Frontal cortex (tissue), 4 donors: Measurements from ENCODE around the gene PROSER2. TPM values are rescaled to one million over a fixed set of nuclear protein-coding genes. Genes with fewer than 3 reads are reported as not detected.

Experiments
- DNase-seq, 2 donors: peaks; one replicate each; pipeline ENCODE4 v3.0.0; 2012; ENCODE audit warnings: low spot score in 2 of 2
- FAIRE-seq: peaks from 2 replicates; lab custom pipeline; 2012; peaks lifted over from hg19 to GRCh38; lab: Jason Lieb, UNC
- total RNA-seq: library from RNA; depleted of rRNA; stranded (reverse); fragments of >200 nt; gene quantifications from one replicate; pipeline ENCODE4 v1.2.3, GENCODE V29; 2014
- donor health status: control.
- donor health status: control.
- donor health status: control.

Gene PROSER2
- total RNA-seq, 1 donor from 2014 or later: 0.41 TPM

DNA sequence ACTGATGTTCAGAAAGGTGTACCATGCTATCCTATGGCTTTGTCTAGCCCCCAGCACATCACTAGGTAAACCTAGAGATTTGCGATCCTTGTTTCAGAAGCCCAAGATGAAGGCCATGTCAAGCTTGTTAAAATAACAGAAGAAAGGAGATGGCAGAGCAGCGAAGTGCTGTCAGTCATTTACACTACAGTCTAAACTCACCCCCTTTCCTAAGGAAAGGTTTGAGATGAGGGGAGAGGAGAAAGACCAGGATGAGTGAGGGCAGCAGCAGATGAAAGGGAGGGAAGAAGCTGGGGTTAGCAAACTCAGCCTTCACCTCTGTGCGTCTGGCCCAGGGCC lies 74.8 kb downstream of the PROSER2 start:
- DNase-seq: no peak

DNA sequence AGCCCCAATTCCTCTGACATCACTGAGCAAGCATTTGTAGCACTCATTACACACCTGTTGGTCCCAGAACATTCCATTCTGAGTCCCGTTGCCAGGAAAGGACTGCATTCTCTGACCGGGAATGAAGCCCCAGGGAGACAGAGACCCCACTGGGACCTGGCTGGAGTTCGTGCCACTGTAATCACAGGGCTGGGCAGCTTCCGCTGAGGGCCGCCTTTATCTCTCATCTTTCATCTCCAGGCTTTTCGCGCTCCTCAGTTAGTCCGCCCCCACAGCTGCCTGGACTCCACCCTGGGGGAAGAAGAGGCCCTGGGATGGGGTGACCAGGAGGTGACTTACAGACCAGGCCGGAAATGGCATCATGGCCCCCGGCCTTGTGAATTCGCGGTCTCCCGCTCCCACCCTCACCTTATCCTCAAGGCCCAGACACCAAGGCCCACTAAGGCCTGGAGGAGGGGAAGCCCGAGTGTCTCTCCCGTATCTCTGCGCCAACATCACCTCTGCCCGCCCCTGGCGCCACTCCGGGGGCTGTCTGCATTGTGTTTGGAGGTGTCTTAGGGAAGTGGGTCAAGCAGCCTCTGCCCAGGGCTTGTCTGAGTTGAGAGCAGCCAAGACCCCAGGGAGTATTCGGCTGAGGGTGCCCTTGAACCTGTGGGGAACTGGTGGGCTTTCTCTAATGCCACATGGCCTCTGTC lies 75.4 kb downstream of the PROSER2 start:
- no peak for FAIRE-seq
- no peak for DNase-seq

More for the DNA sequence above, 74.8 kb downstream of the PROSER2 start:
- no peak for FAIRE-seq

DNA sequence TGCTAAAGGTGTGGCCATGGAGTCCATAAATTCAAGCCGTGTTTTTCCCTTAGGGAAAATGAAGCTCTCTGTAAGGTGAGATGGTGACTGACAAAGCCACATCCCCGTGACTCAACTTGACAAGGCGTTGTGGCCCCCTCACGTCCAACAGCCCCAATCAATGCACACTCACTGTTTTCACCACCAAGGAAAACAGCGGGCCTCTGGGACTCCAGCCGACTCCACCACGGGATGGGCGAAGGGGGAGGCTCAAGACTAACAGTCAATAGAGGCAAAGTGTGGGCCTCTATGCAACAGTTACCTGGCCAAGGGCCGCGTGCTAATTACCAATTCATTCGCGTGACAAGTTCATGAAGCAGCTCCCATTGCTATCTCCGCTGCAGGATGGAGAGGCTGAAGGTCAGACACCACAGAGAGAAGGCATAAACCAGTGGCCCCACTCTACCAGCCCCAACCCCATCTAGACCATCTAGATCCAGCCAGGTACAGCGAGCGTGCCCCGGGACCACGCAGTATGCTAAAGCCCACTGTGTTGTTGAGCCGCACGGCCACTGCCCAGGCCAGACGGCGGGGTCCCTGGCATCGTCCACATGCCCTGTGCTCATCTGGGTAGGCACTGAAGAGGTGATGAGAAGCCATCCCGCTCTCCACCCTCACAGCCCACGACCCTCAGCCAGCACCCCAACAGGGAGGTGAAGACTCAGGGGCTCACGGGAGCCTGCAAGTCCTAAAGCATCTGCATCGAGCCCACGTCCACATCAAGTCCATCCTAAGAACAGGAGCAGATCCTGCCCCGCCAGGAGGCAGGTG lies 76.1 kb downstream of the PROSER2 start:
- DNase-seq (no peak), FAIRE-seq (no peak)

DNA sequence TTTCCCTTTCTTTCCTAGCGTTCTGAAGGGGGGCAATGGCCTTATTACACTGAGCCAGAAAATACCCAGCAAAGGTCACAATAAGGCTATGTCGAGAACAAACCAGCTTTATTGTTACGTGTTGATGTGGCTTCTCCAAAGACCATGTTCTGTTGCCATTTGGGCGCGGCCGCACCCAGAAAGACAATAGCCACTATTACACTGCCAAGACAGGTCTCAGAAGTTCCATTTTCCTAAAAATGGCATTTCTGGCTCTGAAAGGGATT lies 77.8 kb downstream of the PROSER2 start:
- no peak for DNase-seq
- no peak for FAIRE-seq

DNA sequence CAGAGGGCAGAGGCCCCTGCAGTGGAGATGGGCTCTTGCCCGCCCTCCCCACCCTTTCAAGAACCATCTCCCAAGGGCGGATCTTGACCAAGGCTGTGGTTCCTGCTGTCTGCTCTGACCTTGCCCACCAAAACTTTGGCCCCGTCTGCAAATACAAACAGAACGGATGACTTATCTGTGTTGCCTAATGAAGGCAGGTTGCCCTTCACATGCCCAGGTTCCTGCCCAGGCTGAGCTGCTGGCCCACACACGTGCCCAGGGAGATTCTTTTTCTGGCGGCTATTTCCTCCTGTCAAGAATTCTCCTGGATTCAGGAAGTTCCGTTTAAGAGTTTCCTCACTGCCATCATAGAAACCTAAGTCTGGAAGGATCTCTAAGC lies 78.3 kb downstream of the PROSER2 start:
- DNase-seq (no peak), FAIRE-seq (no peak)

DNA sequence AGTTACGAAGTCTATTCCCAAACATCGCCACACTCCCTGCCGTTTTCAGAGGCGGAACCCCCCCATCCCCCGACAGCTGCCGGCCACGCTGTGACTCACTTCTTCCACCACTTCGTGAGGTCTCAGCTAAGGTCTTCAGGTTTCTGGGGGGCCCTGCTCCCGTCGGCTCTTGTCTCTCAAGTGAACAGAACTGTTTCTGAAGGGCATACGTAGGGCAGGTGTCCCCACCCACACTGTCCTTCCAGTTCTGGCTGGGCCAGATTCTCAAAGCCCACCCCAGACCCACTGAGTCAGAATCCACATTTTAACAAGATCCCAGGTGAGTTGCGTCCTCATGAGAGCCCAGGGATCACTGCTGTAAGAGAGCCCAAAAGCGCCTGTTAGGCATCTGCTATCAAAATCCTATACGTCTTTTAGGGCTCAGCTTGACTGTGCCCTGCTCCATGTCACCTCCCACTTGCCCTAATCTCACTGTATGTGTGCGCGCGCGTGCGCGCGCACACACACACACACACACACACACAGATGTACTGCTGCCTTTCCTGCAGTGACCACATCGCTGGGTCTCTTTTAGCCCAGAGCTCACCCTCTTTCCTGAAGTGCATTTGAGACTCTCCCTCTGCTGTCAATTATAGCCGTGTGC lies 78.8 kb downstream of the PROSER2 start:
- FAIRE-seq (no peak), DNase-seq (no peak)

DNA sequence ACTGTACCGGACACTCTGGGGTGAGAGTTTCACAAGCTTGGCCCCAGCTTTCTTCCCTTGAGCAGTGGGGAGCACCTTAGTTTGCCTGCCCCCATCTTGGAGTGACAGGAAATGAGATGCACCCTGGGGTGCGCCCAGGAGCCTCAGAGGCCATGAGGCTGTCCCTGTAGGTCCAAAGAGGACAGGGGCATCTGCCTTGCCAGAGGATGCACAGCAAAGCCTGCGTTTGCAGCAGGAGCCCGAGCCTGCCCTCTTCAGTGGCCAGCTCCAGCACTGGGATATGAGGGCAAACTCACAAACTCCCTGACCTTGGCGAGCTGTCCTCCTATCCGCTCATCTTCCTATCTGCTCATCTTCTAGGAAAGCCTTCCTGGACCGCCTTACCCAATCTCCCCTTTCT lies 79.5 kb downstream of the PROSER2 start:
- DNase-seq: no peak
- no peak for FAIRE-seq

DNA sequence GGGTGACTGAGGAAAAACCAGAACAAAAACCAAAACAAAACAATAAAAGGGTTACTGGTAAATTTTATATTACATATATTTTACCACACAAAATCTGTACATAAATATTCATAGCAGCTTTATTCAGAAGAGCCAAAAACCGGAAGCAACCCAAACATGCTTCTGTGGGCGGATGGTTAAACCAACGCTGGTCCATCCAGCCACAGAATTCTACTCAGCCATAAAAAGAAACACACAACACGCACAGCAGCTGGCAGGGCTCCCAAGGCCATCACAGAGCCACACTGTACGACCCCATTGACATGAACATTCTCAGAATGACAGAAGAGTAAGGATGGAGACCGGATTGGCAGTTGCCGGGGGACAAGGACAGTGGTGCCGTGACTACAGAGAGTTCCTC lies 83.6 kb downstream of the PROSER2 start:
- DNase-seq: peak in 1 of 2 donors; percentile 30
- no peak for FAIRE-seq

DNA sequence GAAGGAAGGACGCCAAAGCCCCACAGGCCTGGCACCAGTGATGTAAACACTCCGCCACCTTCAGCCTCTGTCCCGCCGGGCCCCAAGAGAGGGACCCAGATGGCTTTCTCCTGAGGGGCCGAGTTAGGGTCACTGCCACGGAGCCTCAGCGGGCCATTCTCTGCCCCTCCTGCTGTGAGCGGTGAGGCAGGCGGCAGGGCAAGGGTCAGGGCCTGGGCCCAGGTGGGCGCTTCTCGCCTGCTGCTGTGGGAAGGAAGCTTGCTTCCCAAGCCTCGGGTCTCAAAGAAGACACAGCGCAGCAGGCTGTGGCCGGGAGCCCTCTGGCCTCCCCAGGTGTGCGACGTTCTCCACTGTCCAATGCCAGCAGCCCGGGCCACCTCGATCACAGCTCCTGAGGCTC lies 84.8 kb downstream of the PROSER2 start:
- no peak for FAIRE-seq
- DNase-seq: no peak

DNA sequence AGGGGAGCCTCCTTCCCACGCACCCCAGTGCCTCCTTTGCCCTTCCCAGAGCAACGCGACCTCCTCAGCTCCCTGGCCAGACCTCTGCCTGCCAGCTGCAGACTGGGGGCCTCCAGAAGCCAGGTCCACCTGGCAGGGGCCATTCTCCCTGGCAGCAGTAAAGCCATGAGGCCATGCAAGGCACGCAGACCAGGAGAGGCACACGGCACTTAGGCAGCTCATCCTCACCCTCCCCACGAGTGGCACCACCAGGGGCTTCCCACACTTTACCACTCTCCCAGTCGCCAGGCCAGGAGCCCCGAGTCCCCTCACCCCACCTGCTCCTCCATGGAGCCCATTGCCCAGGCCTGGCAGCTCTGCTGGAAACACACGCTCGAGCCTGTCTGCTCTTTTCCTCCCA lies 85.4 kb downstream of the PROSER2 start:
- FAIRE-seq: no peak
- DNase-seq: no peak

DNA sequence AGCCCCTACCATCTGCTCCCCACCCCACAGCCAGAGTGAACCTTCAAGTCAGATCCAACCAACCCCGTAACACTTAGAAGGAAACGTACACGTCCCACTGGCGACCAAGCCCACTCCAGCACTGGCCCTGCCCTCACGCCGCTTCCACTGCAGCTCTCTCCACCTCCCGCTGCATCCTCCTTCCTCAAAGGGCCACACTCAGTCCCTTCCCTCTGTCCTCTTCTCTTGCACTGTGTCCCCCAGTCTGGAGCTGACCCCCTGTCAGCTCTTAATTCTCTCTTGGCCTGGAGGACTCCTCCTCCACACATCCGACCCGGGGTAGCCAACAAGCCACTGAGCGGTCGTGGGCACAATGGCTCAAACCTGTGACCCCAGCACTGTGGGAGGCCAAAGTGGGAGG lies 85.8 kb downstream of the PROSER2 start:
- no peak for DNase-seq
- no peak for FAIRE-seq

DNA sequence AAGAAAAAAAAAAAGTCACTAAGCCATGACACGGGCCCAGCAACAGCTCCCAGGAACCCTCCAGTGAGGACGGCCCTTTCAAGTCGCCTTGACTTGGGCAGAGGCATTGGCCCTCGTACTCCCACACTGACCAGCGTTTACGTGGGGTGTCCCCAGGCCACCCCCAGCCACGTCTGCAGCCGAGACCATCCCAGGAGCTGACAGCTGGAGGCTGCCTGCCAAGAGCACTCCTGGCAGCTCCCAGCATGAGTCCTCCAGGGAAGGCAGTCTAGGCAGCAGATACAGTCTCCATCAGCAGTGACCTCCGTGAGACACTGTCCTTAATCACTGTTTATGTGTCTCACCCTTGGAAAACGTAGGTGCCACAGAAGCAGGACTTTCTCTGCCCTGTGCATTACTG lies 86.5 kb downstream of the PROSER2 start:
- DNase-seq: no peak

DNA sequence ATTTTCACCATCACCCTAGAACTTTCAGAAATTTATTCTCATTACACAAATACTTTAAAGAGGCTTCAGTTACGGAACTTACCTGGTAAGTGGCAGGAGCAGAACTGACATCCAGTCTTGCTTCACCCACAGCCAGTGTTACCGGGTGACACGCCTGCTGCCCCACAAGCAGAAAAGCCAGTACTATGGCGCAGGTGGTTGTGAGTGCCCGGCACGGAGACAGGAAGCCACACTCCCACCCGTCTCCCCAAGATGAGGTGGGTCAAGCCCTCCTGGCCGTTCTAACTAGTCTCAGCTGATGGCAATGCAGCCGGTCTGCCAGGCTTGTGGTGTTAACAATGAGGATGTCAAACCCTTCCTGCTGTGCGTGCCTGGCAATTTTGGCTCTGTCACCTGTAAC lies 86.9 kb downstream of the PROSER2 start:
- DNase-seq: no peak
- no peak for FAIRE-seq

More for the DNA sequence above, 86.5 kb downstream of the PROSER2 start:
- no peak for FAIRE-seq

DNA sequence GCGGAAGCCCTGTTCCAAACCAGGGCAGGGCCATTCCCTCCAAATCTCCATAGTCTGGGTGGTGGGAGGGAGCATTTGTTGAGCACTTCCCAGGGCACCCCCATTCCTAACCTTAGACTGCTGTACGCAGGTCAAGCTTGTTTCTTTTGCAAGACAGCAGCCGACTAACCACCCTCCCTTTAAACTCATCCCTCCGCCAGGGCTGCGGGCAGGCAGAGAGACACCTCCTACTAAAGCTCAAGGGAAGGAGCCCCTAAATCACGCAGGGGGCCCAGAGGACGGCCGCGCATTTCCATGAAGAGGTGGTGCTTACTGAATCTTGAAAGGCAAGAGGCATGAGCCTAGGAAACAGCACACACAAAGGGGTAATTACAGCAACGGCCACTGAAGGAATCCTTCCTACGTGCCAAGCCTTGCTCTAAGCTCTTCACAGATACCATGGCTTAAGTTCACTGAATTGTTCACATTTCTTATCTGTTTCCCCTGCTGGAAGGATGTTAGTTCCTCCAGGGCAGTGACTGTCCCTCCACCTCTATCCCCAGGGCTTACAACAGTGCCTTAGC lies 90.0 kb downstream of the PROSER2 start:
- no peak for DNase-seq
- no peak for FAIRE-seq

DNA sequence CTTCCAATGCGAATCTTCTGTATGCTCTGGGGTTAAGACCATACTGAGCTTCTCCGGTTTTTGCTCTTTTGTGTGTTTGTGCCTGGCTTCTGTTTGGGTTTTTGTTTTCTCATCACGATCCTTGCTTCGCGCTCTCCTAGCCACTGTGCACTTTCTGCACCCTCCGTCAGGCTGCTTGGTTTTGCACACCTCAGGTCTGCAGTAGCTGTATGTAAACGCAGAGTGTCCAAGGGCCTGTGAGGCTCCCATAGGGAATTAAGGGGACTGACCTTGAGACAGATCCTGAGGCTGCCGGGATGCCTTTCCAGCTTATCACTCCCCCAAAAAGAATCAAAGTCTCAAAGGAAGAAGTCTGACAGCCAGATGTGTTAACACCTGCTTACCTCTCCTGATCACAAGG lies 95.2 kb downstream of the PROSER2 start:
- FAIRE-seq: no peak
- DNase-seq: no peak

DNA sequence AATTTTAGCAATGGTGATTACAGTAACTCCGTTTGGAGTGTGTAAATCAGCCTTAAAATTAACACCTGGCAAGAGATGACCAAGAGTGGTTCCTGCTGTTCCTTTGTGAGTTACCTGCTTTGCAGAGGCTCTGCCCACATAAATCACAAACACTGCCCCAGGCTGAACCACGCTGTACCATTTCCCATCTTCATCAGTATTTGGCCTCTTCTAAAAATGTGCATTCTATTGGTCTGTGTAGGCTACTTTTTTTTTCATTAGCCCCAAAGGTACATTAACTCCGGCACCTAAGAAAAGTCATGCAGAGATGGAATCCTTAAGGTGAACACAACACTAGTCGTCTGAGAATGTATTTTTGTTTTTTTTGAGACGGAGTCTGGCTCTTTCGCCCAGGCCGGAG lies 96.1 kb downstream of the PROSER2 start:
- FAIRE-seq (no peak), DNase-seq (no peak)

Other genes with a start within 250 kb of the PROSER2 start
- gene USP6NL, start 211.7 kb upstream of the PROSER2 start, total RNA-seq: 35.1 TPM
- 1.6 TPM for gene ECHDC3, start 81.0 kb upstream of the PROSER2 start, total RNA-seq
- gene UPF2, start 219.5 kb downstream of the PROSER2 start, total RNA-seq: 24.1 TPM
- 80.7 TPM for gene DHTKD1, start 245.6 kb downstream of the PROSER2 start, total RNA-seq